Mucosa of rectum (tissue), 2 donors: ENCODE results near the gene PLSCR5.

Source experiments
- H3K27ac ChIP-seq, 2 donors: one replicate each; pipeline ENCODE4 v1.7.0; 2013; ENCODE audit warnings: inconsistent platforms in 2 of 2, low read depth in 2 of 2, low read length in 2 of 2
- H3K27me3 ChIP-seq, 2 donors: one replicate each; pipeline ENCODE4 v1.7.0; 2013; ENCODE audit warnings: low read length in 2 of 2; ENCODE audit not compliant: control insufficient read depth in 2 of 2, insufficient read depth in 2 of 2
- H3K36me3 ChIP-seq, 2 donors: one replicate each; pipeline ENCODE4 v1.7.0; 2013; ENCODE audit warnings: low read length in 2 of 2; ENCODE audit not compliant: control insufficient read depth in 2 of 2, insufficient read depth in 2 of 2
- H3K4me1 ChIP-seq, 2 donors: one replicate each; pipeline ENCODE4 v1.7.0; 2013; ENCODE audit warnings: low read length in 2 of 2, mild to moderate bottlenecking in 1 of 2; ENCODE audit not compliant: control insufficient read depth in 2 of 2, insufficient read depth in 2 of 2
- H3K4me3 ChIP-seq, 2 donors: one replicate each; pipeline ENCODE4 v1.7.0; 2013; ENCODE audit warnings: low read length in 2 of 2
- H3K9ac ChIP-seq, 2 donors: one replicate each; pipeline ENCODE4 v1.7.0; 2013; ENCODE audit warnings: low read length in 2 of 2, low read depth in 1 of 2, mild to moderate bottlenecking in 1 of 2
- H3K9me3 ChIP-seq, 2 donors: one replicate each; pipeline ENCODE4 v1.7.0; 2013; ENCODE audit warnings: low read length in 2 of 2; ENCODE audit not compliant: control insufficient read depth in 2 of 2
- donor health status: healthy.
- donor health status: Normal muscosa, but diverticular disease.

Gene PLSCR5

GRCh38 chr3:146589899-146590508 lies 15.1 kb downstream of the PLSCR5 start:
- Histone ChIP-seq H3K9ac (no peak overlapping the region), H3K36me3 (no peaks in the 10 kb centered on the region), H3K27ac (no peak overlapping the region), H3K4me3 (no peak overlapping the region), H3K9me3 (no peaks in the 10 kb centered on the region), H3K27me3 (no peaks in the 10 kb centered on the region), H3K4me1 (no peaks in the 10 kb centered on the region)

GRCh38 chr3:146585156-146585555 lies 20.0 kb downstream of the PLSCR5 start:
- H3K27me3 ChIP-seq, result no peaks in the 10 kb centered on the region
- H3K4me3 ChIP-seq, result no peak overlapping the region
- H3K4me1 ChIP-seq, result no peaks in the 10 kb centered on the region
- no peak overlapping the region for H3K27ac ChIP-seq
- H3K9me3 ChIP-seq, result peaks cover 0 to 5% of the 10 kb centered on the region in 2 donors
- H3K9ac ChIP-seq, result no peak overlapping the region
- H3K36me3 ChIP-seq, result no peaks in the 10 kb centered on the region

- Histone ChIP-seq H3K9ac (no peak overlapping the region), H3K27ac (no peak overlapping the region), H3K9me3 (peaks cover 0 to 5% of the 10 kb centered on the region in 2 donors), H3K4me3 (no peak overlapping the region), H3K27me3 (no peaks in the 10 kb centered on the region), H3K36me3 (no peaks in the 10 kb centered on the region), H3K4me1 (no peaks in the 10 kb centered on the region)
These were observed 23.1 kb downstream of the PLSCR5 start for GRCh38 chr3:146581951-146582467.

- no peaks in the 10 kb centered on the region for H3K27me3 ChIP-seq
- no peak overlapping the region for H3K4me3 ChIP-seq
- H3K27ac ChIP-seq, result no peak overlapping the region
- H3K9me3 ChIP-seq, result peaks cover 0 to 5% of the 10 kb centered on the region in 2 donors
- H3K36me3 ChIP-seq, result no peaks in the 10 kb centered on the region
- no peaks in the 10 kb centered on the region for H3K4me1 ChIP-seq
- no peak overlapping the region for H3K9ac ChIP-seq
These were observed 24.0 kb downstream of the PLSCR5 start for GRCh38 chr3:146581080-146581601.

GRCh38 chr3:146577662-146578061 lies 27.5 kb downstream of the PLSCR5 start:
- Histone ChIP-seq H3K27ac (no peak overlapping the region), H3K36me3 (no peaks in the 10 kb centered on the region), H3K4me1 (no peaks in the 10 kb centered on the region), H3K27me3 (no peaks in the 10 kb centered on the region), H3K9me3 (no peaks in the 10 kb centered on the region), H3K4me3 (no peak overlapping the region), H3K9ac (no peak overlapping the region)

- Histone ChIP-seq H3K9ac (no peak overlapping the region), H3K9me3 (no peaks in the 10 kb centered on the region), H3K27me3 (no peaks in the 10 kb centered on the region), H3K4me3 (no peak overlapping the region), H3K27ac (no peak overlapping the region), H3K36me3 (no peaks in the 10 kb centered on the region), H3K4me1 (no peaks in the 10 kb centered on the region)
These were observed 29.5 kb downstream of the PLSCR5 start for GRCh38 chr3:146575636-146576035.

- no peak overlapping the region for H3K9ac ChIP-seq
- no peaks in the 10 kb centered on the region for H3K4me1 ChIP-seq
- H3K27me3 ChIP-seq, result no peaks in the 10 kb centered on the region
- H3K4me3 ChIP-seq, result no peak overlapping the region
- H3K27ac ChIP-seq, result no peak overlapping the region
- no peaks in the 10 kb centered on the region for H3K36me3 ChIP-seq
- H3K9me3 ChIP-seq, result no peaks in the 10 kb centered on the region
These were observed 31.0 kb downstream of the PLSCR5 start for GRCh38 chr3:146574173-146574572.

- Histone ChIP-seq H3K9me3 (no peaks in the 10 kb centered on the region), H3K27me3 (no peaks in the 10 kb centered on the region), H3K4me3 (no peak overlapping the region), H3K9ac (no peak overlapping the region), H3K27ac (no peak overlapping the region), H3K4me1 (no peaks in the 10 kb centered on the region), H3K36me3 (no peaks in the 10 kb centered on the region)
These were observed 35.8 kb downstream of the PLSCR5 start for GRCh38 chr3:146569314-146569713.

- H3K27me3 ChIP-seq, result no peaks in the 10 kb centered on the region
- H3K36me3 ChIP-seq, result no peaks in the 10 kb centered on the region
- H3K9ac ChIP-seq, result no peak overlapping the region
These were observed 39.0 kb downstream of the PLSCR5 start for GRCh38 chr3:146566138-146566537.

GRCh38 chr3:146561879-146562278 lies 43.3 kb downstream of the PLSCR5 start:
- Histone ChIP-seq H3K9ac (no peak overlapping the region), H3K4me1 (no peaks in the 10 kb centered on the region), H3K27me3 (no peaks in the 10 kb centered on the region), H3K27ac (no peak overlapping the region), H3K36me3 (no peaks in the 10 kb centered on the region), H3K4me3 (no peak overlapping the region), H3K9me3 (no peaks in the 10 kb centered on the region)

More at GRCh38 chr3:146566138-146566537, 39.0 kb downstream of the PLSCR5 start:
- H3K4me1 ChIP-seq, result no peaks in the 10 kb centered on the region
- H3K4me3 ChIP-seq, result no peak overlapping the region
- H3K27ac ChIP-seq, result no peak overlapping the region
- H3K9me3 ChIP-seq, result no peaks in the 10 kb centered on the region
